CD4-positive, alpha-beta T cell (primary cell): Measurements from ENCODE around the gene ELP5. TPM values are rescaled to one million over a fixed set of nuclear protein-coding genes. Genes with fewer than 3 reads are reported as not detected.

ENCODE experiments used
- ATAC-seq: fragments of 200-7000 bp; cut with Tn5 transposase; one replicate; pipeline ENCODE4 v1.10.0; 2022; ENCODE audit warnings: mild to moderate bottlenecking; ENCODE audit not compliant: poor library complexity
- CTCF ChIA-PET: fragments of 350-600 bp; sonication (Branson Sonifier 250); formaldehyde crosslinking; loops from one replicate; lab custom pipeline; 2021; ENCODE audit warnings: antibody characterized with exemption, inconsistent platforms; lab: Charles Lee
- POLR2A ChIA-PET: fragments of 350-600 bp; sonication (Branson Sonifier 250); formaldehyde crosslinking; loops from one replicate; lab custom pipeline; 2021; ENCODE audit warnings: antibody characterized with exemption, inconsistent platforms; lab: Charles Lee
- DNase-seq, 14 experiments: peaks; one replicate each; pipeline ENCODE4 v3.0.0-alpha.2; 2013 to 2020; ENCODE audit warnings: mixed read lengths in 2 of 14
- H3K27ac ChIP-seq, 2 donors: one replicate each; pipeline versions ENCODE4 v1.5.1 to v1.7.0; 2013; ENCODE audit warnings: low read length in 2 of 2, low read depth in 1 of 2, mild to moderate bottlenecking in 1 of 2
- H3K27me3 ChIP-seq, 2 experiments: 1 replicate in 1 of 2; 2 replicates in 1 of 2; pipeline versions ENCODE4 v1.6.1 to v1.7.0; 2013; ENCODE audit warnings: low read length in 2 of 2, control low read depth in 1 of 2, mild to moderate bottlenecking in 1 of 2, moderate library complexity in 1 of 2; ENCODE audit not compliant: insufficient read depth in 2 of 2, control insufficient read depth in 1 of 2
- H3K36me3 ChIP-seq: one replicate; pipeline ENCODE4 v1.6.1; 2013; ENCODE audit warnings: low read length, control low read depth; ENCODE audit not compliant: insufficient read depth
- H3K4me1 ChIP-seq: one replicate; pipeline ENCODE4 v1.6.1; 2013; ENCODE audit warnings: low read length, control low read depth; ENCODE audit not compliant: insufficient read depth
- H3K4me3 ChIP-seq: one replicate; pipeline ENCODE4 v1.5.1; 2013; ENCODE audit warnings: mild to moderate bottlenecking, low read length, moderate library complexity
- H3K9me3 ChIP-seq, 2 experiments: 1 replicate in 1 of 2; 2 replicates in 1 of 2; pipeline versions ENCODE4 v1.6.1 to v1.7.0; 2013; ENCODE audit warnings: low read length in 2 of 2, mild to moderate bottlenecking in 2 of 2, control low read depth in 1 of 2, moderate library complexity in 1 of 2; ENCODE audit not compliant: control insufficient read depth in 1 of 2, insufficient read depth in 1 of 2
- H3K27ac Mint-ChIP-seq: one replicate; pipeline ENCODE4 v1.8.0; 2020; ENCODE audit warnings: mixed read lengths
- H3K27me3 Mint-ChIP-seq: one replicate; pipeline ENCODE4 v1.8.0; 2021; ENCODE audit warnings: mixed read lengths
- H3K36me3 Mint-ChIP-seq: one replicate; pipeline ENCODE4 v1.8.0; 2021; ENCODE audit warnings: low read depth, mixed read lengths
- H3K4me1 Mint-ChIP-seq: one replicate; pipeline ENCODE4 v1.8.0; 2021; ENCODE audit warnings: low read depth, mixed read lengths
- H3K4me3 Mint-ChIP-seq: one replicate; pipeline ENCODE4 v1.8.0; 2020; ENCODE audit warnings: mild to moderate bottlenecking, mixed read lengths
- H3K9me3 Mint-ChIP-seq: one replicate; pipeline ENCODE4 v1.8.0; 2020; ENCODE audit warnings: mixed read lengths
- CTCF ChIP-seq: fragments of 200-600 bp; IDR thresholded peaks from one replicate; pipeline ENCODE4 v1.8.0; 2022; ENCODE audit warnings: antibody characterized with exemption, mild to moderate bottlenecking
- intact Hi-C, 2 experiments: fragments of 100-400 bp; cut with DNase I in 1 of 2; cut with micrococcal nuclease in 1 of 2; formaldehyde crosslinking; loops; one replicate each; pipeline versions ENCODE4 v1.15.1 to v1.9.0; 2023 to 2025; cut with DNase I, micrococcal nuclease
- total RNA-seq, 174 experiments: library from RNA in 2 of 174; stranded (reverse) in 2 of 174; gene quantifications; one replicate each; pipeline ENCODE4 v1.2.3 and lab custom pipeline; 2021 to 2026

The ELP5 gene
- total RNA-seq, 2 experiments from 2014 or later = 20.1 to 21.3 TPM

GRCh38 chr17:7294614-7295153 is 42.7 kb downstream of the ELP5 start, which contains the start of gene YBX2:
Gene YBX2, minus strand, starts transcription at chr17:7294639. Its CDS starts 139 bp downstream, at chr17:7294500.
- Mint-ChIP-seq H3K27ac (no peak within 1 kb of the TSS), H3K9me3 (no peaks in the 10 kb centered on the region), H3K36me3 (no peaks in the 10 kb centered on the region), H3K4me1 (peaks cover 19% of the 10 kb centered on the region), H3K4me3 (peak within 1 kb of the TSS; percentile 86), H3K27me3 (peaks cover 34% of the 10 kb centered on the region)
- DNase-seq = peak; percentile 43 to 88 (median 62)
- H3K27ac ChIP-seq = no peak within 1 kb of the TSS
- no peaks in the 10 kb centered on the region for H3K9me3 ChIP-seq
- peaks cover 32% of the 10 kb centered on the region for H3K4me1 ChIP-seq
- peaks cover 14 to 17% of the 10 kb centered on the region in 2 experiments for H3K27me3 ChIP-seq
- ChIA-PET CTCF (no interaction called here), POLR2A (no interaction called here)
- H3K36me3 ChIP-seq = no peaks in the 10 kb centered on the region
- TF ChIP-seq CTCF = no peak
- H3K4me3 ChIP-seq = peak within 1 kb of the TSS; percentile 54
- intact Hi-C loops = loop anchor here in 1 of 2 experiments (5.0 kb wide), 1 partner anchor 247 kb away; no protein-coding TSS in a partner anchor
- ATAC-seq = peak; percentile 67

GRCh38 chr17:7295230-7296180 is 43.5 kb downstream of the ELP5 start:
- CTCF ChIA-PET = interaction anchor here (0.5 to 1.9 kb wide), 33 partner anchors 7 to 385 kb away, joined by 3 to 31 read pairs (median 4); partner anchors contain the start of genes ACADVL, ACAP1, DLG4 and DVL2

More at GRCh38 chr17:7295230-7296180, 43.5 kb downstream of the ELP5 start:
- H3K9me3 Mint-ChIP-seq = no peaks in the 10 kb centered on the region
- H3K27ac Mint-ChIP-seq = no peak overlapping the region
- POLR2A ChIA-PET = interaction anchor here (1.0 to 1.7 kb wide), 9 partner anchors 13 to 250 kb away, joined by 3 to 9 read pairs (median 4); partner anchors contain the start of genes ACAP1, GABARAP, GPS2 and SLC2A4
- ATAC-seq (no peak), DNase-seq (peak in 1 of 14 experiments; percentile 31)
- H3K4me3 ChIP-seq = peak overlapping the region; percentile 54
- peaks cover 32% of the 10 kb centered on the region for H3K4me1 ChIP-seq
- no peaks in the 10 kb centered on the region for H3K36me3 ChIP-seq
- H3K4me3 Mint-ChIP-seq = peak overlapping the region; percentile 86
- no peaks in the 10 kb centered on the region for H3K36me3 Mint-ChIP-seq
- peaks cover 14 to 17% of the 10 kb centered on the region in 2 experiments for H3K27me3 ChIP-seq
- intact Hi-C loops = loop anchor here (1.0 to 2.0 kb wide), 4 partner anchors 15 to 243 kb away; no protein-coding TSS in a partner anchor
- peaks cover 31% of the 10 kb centered on the region for H3K27me3 Mint-ChIP-seq
- TF ChIP-seq CTCF = no peak
- no peak overlapping the region for H3K27ac ChIP-seq
- H3K4me1 Mint-ChIP-seq = peaks cover 19% of the 10 kb centered on the region
- H3K9me3 ChIP-seq = no peaks in the 10 kb centered on the region
